ENCODE results near the gene TBL3. TPM values are rescaled to one million over a fixed set of nuclear protein-coding genes. Genes with fewer than 3 reads are reported as not detected.

Gene TBL3
- total RNA-seq, 1 donor from 2014 or later: 30.7 TPM

DNA sequence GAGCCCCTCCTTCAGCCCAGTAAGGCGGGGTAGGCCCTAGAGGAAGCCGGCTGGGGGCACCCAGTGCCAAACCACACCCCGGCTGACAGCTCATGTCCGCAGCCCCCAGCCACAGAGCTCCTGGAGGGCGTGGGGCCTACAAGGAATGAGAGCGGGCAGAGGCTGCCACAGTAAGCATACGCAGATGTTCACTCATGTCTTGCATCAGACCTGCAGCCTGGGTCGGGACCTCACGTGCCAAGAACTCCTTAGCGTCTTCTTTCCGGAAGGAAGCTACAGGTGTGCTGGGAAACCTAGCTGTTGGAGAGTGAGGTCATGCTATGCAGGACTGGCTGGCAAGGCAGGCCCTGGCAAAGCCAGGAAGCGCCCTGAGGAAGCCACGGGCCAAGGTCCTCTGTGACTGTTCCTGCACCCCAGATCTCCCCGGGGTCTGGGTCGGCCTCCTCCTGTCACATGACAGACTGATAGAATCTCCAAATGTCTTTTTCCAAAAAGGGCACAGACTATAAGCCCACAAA is 36.2 kb downstream of the TBL3 start:
- Mint-ChIP-seq H3K27ac (no peak overlapping the region), H3K4me3 (peak overlapping the region; percentile 88), H3K27me3 (ENCODE audit: insufficient read depth, low read depth) (peaks cover 2% of the 10 kb centered on the region), H3K4me1 (peaks cover 34% of the 10 kb centered on the region), H3K9me3 (no peaks in the 10 kb centered on the region), H3K36me3 (peaks cover 3% of the 10 kb centered on the region)
- H3F3A ChIP-seq (ENCODE audit: low read depth): peaks cover 30% of the 10 kb centered on the region
- peaks cover 51% of the 10 kb centered on the region for H3K79me2 ChIP-seq (ENCODE audit: low read depth)
- peaks cover 17% of the 10 kb centered on the region for H3K4me1 ChIP-seq
- TF ChIP-seq, protein P1, sequence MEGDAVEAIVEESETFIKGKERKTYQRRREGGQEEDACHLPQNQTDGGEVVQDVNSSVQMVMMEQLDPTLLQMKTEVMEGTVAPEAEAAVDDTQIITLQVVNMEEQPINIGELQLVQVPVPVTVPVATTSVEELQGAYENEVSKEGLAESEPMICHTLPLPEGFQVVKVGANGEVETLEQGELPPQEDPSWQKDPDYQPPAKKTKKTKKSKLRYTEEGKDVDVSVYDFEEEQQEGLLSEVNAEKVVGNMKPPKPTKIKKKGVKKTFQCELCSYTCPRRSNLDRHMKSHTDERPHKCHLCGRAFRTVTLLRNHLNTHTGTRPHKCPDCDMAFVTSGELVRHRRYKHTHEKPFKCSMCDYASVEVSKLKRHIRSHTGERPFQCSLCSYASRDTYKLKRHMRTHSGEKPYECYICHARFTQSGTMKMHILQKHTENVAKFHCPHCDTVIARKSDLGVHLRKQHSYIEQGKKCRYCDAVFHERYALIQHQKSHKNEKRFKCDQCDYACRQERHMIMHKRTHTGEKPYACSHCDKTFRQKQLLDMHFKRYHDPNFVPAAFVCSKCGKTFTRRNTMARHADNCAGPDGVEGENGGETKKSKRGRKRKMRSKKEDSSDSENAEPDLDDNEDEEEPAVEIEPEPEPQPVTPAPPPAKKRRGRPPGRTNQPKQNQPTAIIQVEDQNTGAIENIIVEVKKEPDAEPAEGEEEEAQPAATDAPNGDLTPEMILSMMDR (IDR thresholded peaks at IDR 0.05): no peak
- TF ChIP-seq EZH2 (IDR thresholded peaks at IDR 0.05) (no peak), EZH2phosphoT487 (IDR thresholded peaks at IDR 0.05) (no peak)
- no peaks in the 10 kb centered on the region for H3K9me3 ChIP-seq (ENCODE audit: low read depth)
- no peaks in the 10 kb centered on the region for H3K36me3 ChIP-seq
- H4K20me1 ChIP-seq (ENCODE audit: low read depth): peaks cover 60% of the 10 kb centered on the region
- peak overlapping the region; percentile 100 for H3K4me3 ChIP-seq
- H3K27ac ChIP-seq: no peak overlapping the region
- H3K4me2 ChIP-seq: peak overlapping the region; percentile 89
- no peak overlapping the region for H2AFZ ChIP-seq (replicated peaks)
- H3K27me3 ChIP-seq: no peaks in the 10 kb centered on the region
- no peak for DNase-seq (ENCODE audit: low spot score)
- H3K9ac ChIP-seq: peak overlapping the region; percentile 88

DNA sequence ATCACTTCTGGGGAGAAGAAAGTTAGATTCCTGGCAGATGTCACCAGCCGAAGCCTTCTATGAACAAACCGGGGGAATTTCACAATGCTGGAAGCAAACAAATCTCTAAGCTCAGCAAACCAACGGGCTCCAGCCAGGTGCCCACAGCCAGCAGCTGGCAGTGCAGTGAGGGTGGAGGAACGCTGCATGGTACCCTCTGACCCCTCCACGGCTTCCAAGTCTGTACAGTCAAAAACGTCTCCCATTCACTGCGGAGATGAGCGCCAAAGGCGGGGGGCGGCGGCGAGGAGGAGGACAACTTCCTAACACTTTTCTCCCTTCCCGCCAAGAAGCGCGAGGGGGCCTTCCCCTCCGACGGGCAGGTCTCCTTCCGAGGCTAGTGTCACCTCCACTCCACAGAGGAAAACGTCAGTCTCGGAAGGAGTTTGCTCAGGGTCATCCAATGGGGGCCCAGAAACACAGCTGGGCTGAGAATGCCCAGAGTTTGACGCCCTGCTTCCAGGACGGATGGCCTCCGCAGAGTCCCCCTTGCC is 36.8 kb downstream of the TBL3 start:
- Mint-ChIP-seq H3K4me1 (peaks cover 34% of the 10 kb centered on the region), H3K36me3 (peaks cover 3% of the 10 kb centered on the region), H3K9me3 (no peaks in the 10 kb centered on the region), H3K27ac (no peak overlapping the region), H3K27me3 (ENCODE audit: insufficient read depth, low read depth) (peaks cover 2% of the 10 kb centered on the region), H3K4me3 (peak overlapping the region; percentile 88)
- peaks cover 54% of the 10 kb centered on the region for H4K20me1 ChIP-seq (ENCODE audit: low read depth)
- H3K4me1 ChIP-seq: peaks cover 17% of the 10 kb centered on the region
- H3K36me3 ChIP-seq: no peaks in the 10 kb centered on the region
- H3K9ac ChIP-seq: peak overlapping the region; percentile 88
- no peak overlapping the region for H2AFZ ChIP-seq (replicated peaks)
- peaks cover 30% of the 10 kb centered on the region for H3F3A ChIP-seq (ENCODE audit: low read depth)
- no peaks in the 10 kb centered on the region for H3K27me3 ChIP-seq
- peak overlapping the region; percentile 89 for H3K4me2 ChIP-seq
- H3K9me3 ChIP-seq (ENCODE audit: low read depth): no peaks in the 10 kb centered on the region
- no peak overlapping the region for H3K27ac ChIP-seq
- H3K79me2 ChIP-seq (ENCODE audit: low read depth): peaks cover 45% of the 10 kb centered on the region
- DNase-seq (ENCODE audit: low spot score): no peak
- TF ChIP-seq, protein P1 (IDR thresholded peaks at IDR 0.05): no peak
- TF ChIP-seq EZH2phosphoT487 (IDR thresholded peaks at IDR 0.05) (no peak), EZH2 (IDR thresholded peaks at IDR 0.05) (no peak)
- H3K4me3 ChIP-seq: peak overlapping the region; percentile 100

- H3K4me2 ChIP-seq: peak overlapping the region; percentile 89
- H3K4me3 Mint-ChIP-seq: peak overlapping the region; percentile 88
- peaks cover 3% of the 10 kb centered on the region for H3K36me3 Mint-ChIP-seq
- H3F3A ChIP-seq (ENCODE audit: low read depth): peaks cover 27% of the 10 kb centered on the region
- no peaks in the 10 kb centered on the region for H3K27me3 ChIP-seq
- H3K4me1 ChIP-seq: peaks cover 15% of the 10 kb centered on the region
- H3K4me3 ChIP-seq: peak overlapping the region; percentile 100
- H3K27me3 Mint-ChIP-seq (ENCODE audit: insufficient read depth, low read depth): peaks cover 2% of the 10 kb centered on the region
- H3K27ac ChIP-seq: no peak overlapping the region
- TF ChIP-seq EZH2 (IDR thresholded peaks at IDR 0.05): no peak
- TF ChIP-seq EZH2phosphoT487 (IDR thresholded peaks at IDR 0.05): no peak
- TF ChIP-seq, protein P1 (IDR thresholded peaks at IDR 0.05): no peak
- peak overlapping the region; percentile 88 for H3K9ac ChIP-seq
- H3K36me3 ChIP-seq: no peaks in the 10 kb centered on the region
- peaks cover 31% of the 10 kb centered on the region for H3K4me1 Mint-ChIP-seq
- no peaks in the 10 kb centered on the region for H3K9me3 Mint-ChIP-seq
- H4K20me1 ChIP-seq (ENCODE audit: low read depth): peaks cover 50% of the 10 kb centered on the region
- H3K27ac Mint-ChIP-seq: no peak overlapping the region
- no peak for DNase-seq (ENCODE audit: low spot score)
- peaks cover 45% of the 10 kb centered on the region for H3K79me2 ChIP-seq (ENCODE audit: low read depth)
- H3K9me3 ChIP-seq (ENCODE audit: low read depth): no peaks in the 10 kb centered on the region
- peak overlapping the region; percentile 44 for H2AFZ ChIP-seq (replicated peaks)
Observed at GRCh38 chr16:2009164-2009711, 37.4 kb downstream of the TBL3 start.
